NCI-H2171 (cell line): ENCODE measurements around the gene C5orf52.
"Not testable (repeated sequence)": the region's sequence is repeated elsewhere in the genome, so short reads cannot be mapped to it uniquely, and the experiment has no call there.

ENCODE experiments used
- DNase-seq: peaks from one replicate; lab custom pipeline; 2025; lab: John Stamatoyannopoulos, UW

Gene C5orf52

GRCh38 chr5:157677931-157678330, 6.6 kb downstream of the C5orf52 start:
- DNase-seq = no peak

- no peak for DNase-seq
These were observed 8.5 kb downstream of the C5orf52 start for GRCh38 chr5:157679801-157680200.

GRCh38 chr5:157680239-157680638, 8.9 kb downstream of the C5orf52 start:
- no peak for DNase-seq

GRCh38 chr5:157681048-157681447, 9.7 kb downstream of the C5orf52 start:
- no peak for DNase-seq

- DNase-seq = no peak
These were observed 10.9 kb downstream of the C5orf52 start for GRCh38 chr5:157682257-157682656.

GRCh38 chr5:157686276-157687197, 15.2 kb downstream of the C5orf52 start:
- DNase-seq = not testable (repeated sequence)

DNA sequence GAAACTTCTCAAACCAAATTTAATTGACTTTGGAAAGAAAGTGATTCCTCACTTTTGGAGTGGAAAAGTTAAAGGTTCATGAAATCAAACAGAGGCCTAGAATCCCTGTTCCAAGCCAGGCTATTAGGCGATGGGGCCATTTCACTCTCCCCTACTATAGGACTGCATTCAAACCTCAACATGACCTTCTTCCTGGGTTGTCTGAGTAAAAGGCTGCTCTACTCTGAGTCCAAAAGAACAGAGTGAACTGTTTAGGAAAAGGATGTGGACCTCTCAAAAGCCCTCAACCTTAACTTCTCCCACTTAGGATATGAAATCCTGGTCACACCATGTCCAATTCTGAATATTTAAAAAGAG, 15.8 kb downstream of the C5orf52 start:
- no peak for DNase-seq

DNA sequence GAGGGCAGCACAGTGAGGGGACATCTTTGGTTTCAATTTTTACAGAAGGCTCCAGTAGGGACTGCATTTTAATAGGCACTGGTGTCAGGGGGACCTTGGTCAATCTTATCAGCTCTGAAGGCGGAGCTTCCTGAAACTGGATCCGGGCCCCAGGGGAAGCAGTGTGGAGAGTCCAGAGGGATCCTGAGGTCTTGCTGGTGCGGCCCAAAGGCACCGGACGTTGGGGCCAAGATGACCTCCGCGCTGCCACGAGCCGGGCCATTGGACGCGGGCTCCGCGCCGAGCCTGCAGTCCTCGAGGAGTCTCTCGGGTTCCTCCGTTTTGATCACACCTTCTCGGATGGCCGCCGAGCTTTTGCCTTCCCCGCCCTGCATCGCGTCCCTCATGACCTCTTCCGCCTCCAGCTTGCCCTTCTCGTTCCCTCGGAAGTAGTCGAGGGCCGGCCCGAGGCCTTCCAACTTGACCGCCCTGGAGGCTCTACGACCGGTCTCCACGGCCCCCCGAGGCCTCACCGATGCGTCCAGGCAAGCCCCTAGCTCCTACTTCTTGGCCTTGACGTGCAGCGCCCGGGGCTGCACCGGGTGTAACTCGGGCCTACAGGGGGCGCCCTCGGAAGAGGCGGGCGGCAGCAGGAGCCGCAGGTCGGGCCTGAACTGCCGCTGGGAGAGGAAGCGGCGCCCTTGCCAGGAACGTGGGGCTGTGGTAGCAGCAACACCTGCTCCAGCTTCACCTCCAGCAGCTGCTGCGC, 18.8 kb downstream of the C5orf52 start:
- DNase-seq = no peak

GRCh38 chr5:157690690-157691433, 19.5 kb downstream of the C5orf52 start:
- DNase-seq = no peak

DNA sequence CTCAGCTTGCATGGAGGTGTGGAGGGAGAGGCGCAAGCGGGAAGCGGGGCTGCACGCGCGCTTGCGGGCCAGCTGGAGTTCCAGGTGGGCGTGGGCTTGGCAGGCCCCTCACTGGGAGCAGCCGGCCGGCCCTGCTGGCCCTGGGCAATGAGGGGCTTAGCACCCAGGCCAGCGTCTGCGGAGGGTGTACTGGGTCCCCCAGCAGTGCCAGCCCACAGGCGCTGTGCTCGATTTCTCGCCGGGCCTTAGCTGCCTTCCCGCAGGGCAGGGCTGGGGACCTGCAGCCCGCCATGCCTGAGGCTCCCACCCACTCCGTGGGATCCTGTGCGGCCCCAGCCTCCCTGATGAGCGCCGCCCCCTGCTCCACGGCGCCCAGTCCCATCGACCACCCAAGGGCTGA, 22.5 kb downstream of the C5orf52 start:
- DNase-seq = not testable (repeated sequence)

DNA sequence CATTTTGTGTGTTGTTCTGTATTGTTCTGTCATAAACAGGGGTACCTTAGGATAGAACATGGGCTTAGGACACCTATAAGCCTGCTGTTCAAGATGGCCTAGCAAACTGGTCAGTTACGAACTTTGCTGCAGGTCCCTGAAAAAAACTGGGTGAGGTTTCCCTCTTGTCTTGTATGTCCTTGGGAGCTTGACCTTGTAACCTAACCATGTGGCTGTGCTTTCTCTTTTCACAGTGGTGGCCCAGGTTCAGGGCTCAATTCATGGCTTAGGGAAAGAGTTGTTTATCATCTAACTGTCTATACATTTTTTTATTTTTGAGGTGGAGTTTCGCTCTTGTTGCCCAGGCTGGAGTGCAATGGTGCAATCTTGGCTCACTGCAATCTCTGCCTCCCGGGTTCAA, 24.8 kb downstream of the C5orf52 start:
- DNase-seq = not testable (repeated sequence)

GRCh38 chr5:157698674-157699073, 27.3 kb downstream of the C5orf52 start:
- DNase-seq = not testable (repeated sequence)

DNA sequence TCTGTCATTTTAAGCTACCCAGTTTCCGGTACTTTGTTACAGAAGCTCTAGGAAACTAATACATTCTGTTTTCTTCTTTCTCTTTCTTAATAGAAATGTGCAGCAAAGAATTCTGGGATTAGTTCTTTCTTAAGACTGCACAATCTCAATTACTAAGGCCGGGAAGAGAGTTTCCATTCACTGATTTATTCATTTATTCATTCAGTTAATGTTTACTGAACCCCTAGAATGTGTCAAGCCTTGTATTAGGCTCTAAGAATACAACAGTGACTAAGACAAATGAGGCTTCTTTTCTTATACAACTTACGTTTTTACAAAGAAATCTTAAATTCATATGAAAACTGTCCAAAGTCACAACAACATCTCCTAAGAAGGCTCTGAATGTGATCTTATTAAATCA, 32.4 kb downstream of the C5orf52 start:
- no peak for DNase-seq

DNA sequence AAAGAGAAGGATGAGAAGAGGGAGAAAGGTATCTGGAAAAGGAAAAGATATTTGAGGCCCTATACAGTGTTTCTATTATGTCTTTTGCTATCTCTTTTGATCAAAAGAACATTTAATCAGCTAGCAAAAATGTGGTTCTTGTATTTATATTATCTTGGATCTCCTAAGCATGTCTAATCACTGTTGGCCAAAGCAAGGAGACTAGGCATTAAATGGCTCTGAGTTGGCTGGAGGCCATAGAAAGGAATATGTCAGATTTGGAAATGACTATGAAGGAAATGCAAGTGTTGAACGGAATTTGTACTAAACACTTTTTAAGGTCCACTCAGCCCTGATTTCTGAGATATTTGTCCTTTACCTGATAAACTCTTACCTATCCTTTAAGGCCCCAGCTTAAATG, 37.5 kb downstream of the C5orf52 start:
- DNase-seq = no peak

DNA sequence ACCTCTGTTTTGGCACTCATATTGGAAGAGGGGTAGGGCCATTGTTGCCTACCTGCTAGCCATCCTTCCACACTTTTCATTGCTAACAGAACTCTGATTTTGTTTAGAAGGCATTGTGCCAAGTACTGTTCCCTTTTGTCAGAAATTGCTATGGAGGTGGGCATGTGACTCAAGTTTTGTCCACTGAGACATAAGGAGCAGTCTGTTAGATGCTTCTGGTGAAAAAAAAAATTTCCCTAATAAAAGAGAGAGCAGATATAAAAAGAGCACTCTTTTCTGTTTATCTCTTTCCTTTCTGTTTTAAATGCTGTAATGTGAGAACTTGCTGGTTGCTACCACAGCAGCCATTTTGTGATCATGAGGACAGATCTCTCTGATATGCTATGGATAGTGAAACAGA, 38.0 kb downstream of the C5orf52 start:
- DNase-seq = no peak

GRCh38 chr5:157710431-157710830, 39.1 kb downstream of the C5orf52 start:
- DNase-seq = no peak

DNA sequence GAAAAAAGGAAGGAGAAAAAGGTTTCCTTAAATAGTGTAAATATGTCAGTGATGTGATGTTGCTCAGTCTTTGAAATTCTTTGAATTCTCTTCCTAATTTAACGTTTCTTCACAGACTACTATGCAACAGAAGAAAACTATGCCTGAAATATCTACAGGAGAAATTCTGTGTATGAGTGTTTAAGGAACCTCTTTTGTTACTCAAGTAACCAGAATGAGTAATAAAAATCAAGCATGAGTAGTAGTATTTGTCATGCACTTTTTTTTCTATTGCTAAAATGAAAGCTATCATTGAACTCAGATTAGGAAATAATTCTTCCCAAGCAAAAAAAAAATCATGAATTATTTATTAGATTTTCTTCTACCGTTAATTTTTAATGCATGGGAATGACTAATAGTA, 39.5 kb downstream of the C5orf52 start:
- DNase-seq = no peak

GRCh38 chr5:157713830-157714595, 42.7 kb downstream of the C5orf52 start:
- DNase-seq = no peak

DNA sequence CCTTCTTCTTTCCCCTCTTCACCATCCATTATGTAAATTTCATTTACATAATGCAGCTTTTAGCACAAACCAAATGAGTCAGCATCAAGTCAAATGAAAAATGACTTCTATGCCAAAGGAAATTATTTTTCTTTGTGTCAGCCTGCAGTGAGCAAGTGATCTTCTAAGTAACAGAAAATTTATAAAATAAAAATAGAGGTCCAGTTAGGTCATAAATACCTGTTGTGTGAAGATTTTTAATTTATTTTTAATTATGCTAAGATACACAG, 43.2 kb downstream of the C5orf52 start:
- DNase-seq = no peak

GRCh38 chr5:157718519-157718918, 47.2 kb downstream of the C5orf52 start:
- no peak for DNase-seq

- DNase-seq = no peak
These were observed 47.9 kb downstream of the C5orf52 start for GRCh38 chr5:157719245-157719644.

DNA sequence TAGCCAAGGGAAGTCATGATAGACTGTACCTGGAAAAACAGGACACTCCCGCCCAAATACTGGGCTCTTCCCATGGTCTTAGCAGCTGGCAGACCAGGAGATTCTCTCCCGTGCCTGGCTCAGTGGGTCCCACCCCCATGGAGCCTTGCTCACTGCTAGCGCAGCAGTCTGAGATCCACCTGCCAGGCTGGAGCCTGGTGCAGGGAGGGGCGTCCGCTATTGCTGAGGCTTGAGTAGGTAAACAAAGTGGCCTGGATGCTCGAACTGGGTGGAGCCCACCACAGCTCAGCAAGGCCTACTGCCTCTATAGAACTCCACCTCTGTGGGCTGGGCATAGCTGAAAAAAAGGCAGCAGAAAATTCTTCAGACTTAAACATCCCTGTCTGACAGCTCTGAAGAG, 49.8 kb downstream of the C5orf52 start:
- no peak for DNase-seq
